Myocyte (in vitro differentiated cells): ENCODE results near the gene MREG. TPM values are rescaled to one million over a fixed set of nuclear protein-coding genes. Genes with fewer than 3 reads are reported as not detected.

Experiments used
- DNase-seq: peaks from one replicate; pipeline ENCODE4 v3.0.0-alpha.2; 2012; ENCODE audit warnings: low read depth
- polyA plus RNA-seq: library from polyadenylated mRNA; unstranded; fragments of >200 nt; gene quantifications from one replicate; pipeline ENCODE4 v1.2.1, GENCODE V29; 2012; ENCODE audit warnings: missing spikeins
- total RNA-seq: library from RNA; depleted of rRNA; stranded (reverse); fragments of >200 nt; gene quantifications from 2 replicates; pipeline ENCODE4 v1.2.3, GENCODE V29; 2014

Gene MREG
- 28.9 and 31.6 TPM in 2 replicates for total RNA-seq
- polyA plus RNA-seq: 8.4 TPM

GRCh38 chr2:216013080-216013909 is at the start of gene MREG:
Gene MREG, minus strand, starts transcription at chr2:216013551. Its CDS starts 224 bp downstream, at chr2:216013327.
- peak; percentile 91 for DNase-seq

GRCh38 chr2:216059233-216059834 is 46.0 kb upstream of the MREG start:
- DNase-seq: no peak

- peak; percentile 51 for DNase-seq
Measured at GRCh38 chr2:216057688-216058193, 44.4 kb upstream of the MREG start.

GRCh38 chr2:216056739-216057138 is 43.4 kb upstream of the MREG start:
- no peak for DNase-seq

- DNase-seq: no peak
Measured at GRCh38 chr2:216055680-216056079, 42.3 kb upstream of the MREG start.

- no peak for DNase-seq
Measured at GRCh38 chr2:216052420-216052819, 39.1 kb upstream of the MREG start.

GRCh38 chr2:216051350-216051749 is 38.0 kb upstream of the MREG start:
- no peak for DNase-seq

GRCh38 chr2:216049452-216049851 is 36.1 kb upstream of the MREG start:
- DNase-seq: no peak

- DNase-seq: no peak
Measured at GRCh38 chr2:216047397-216047796, 34.0 kb upstream of the MREG start.

GRCh38 chr2:216044883-216045486 is 31.6 kb upstream of the MREG start:
- DNase-seq: no peak

GRCh38 chr2:216043949-216044348 is 30.6 kb upstream of the MREG start:
- no peak for DNase-seq

GRCh38 chr2:216041438-216041837 is 28.1 kb upstream of the MREG start:
- no peak for DNase-seq

GRCh38 chr2:216039918-216040317 is 26.6 kb upstream of the MREG start:
- DNase-seq: no peak

- peak; percentile 71 for DNase-seq
Measured at GRCh38 chr2:216034065-216034464, 20.7 kb upstream of the MREG start.

GRCh38 chr2:216033403-216033802 is 20.1 kb upstream of the MREG start:
- DNase-seq: no peak

- peak; percentile 34 for DNase-seq
Measured at GRCh38 chr2:216031960-216032689, 18.8 kb upstream of the MREG start.

GRCh38 chr2:216030216-216030615 is 16.9 kb upstream of the MREG start:
- no peak for DNase-seq

GRCh38 chr2:216029416-216030129 is 16.2 kb upstream of the MREG start:
- no peak for DNase-seq

GRCh38 chr2:216024779-216025336 is 11.5 kb upstream of the MREG start:
- no peak for DNase-seq

- peak; percentile 72 for DNase-seq
Measured at GRCh38 chr2:216023055-216023648, 9.8 kb upstream of the MREG start.
